GM19099 (cell line): ENCODE results near the gene PTPRT.

Experiments used
- POLR2A ChIP-seq: IDR thresholded peaks from 3 replicates; pipeline ENCODE4 v1.6.1; 2011; ENCODE audit warnings: low read depth; ENCODE audit not compliant: insufficient read length; ENCODE audit errors: extremely low read depth

The PTPRT gene

GRCh38 chr20:42790111-42790510 is 399.6 kb downstream of the PTPRT start:
- no peak for TF ChIP-seq POLR2A

- TF ChIP-seq POLR2A, result no peak
Observed at GRCh38 chr20:42788707-42789106, 401.0 kb downstream of the PTPRT start.

GRCh38 chr20:42785041-42785440 is 404.7 kb downstream of the PTPRT start:
- no peak for TF ChIP-seq POLR2A

GRCh38 chr20:42779216-42779615 is 410.5 kb downstream of the PTPRT start:
- TF ChIP-seq POLR2A, result no peak

- no peak for TF ChIP-seq POLR2A
Observed at GRCh38 chr20:42775866-42776265, 413.8 kb downstream of the PTPRT start.

GRCh38 chr20:42775037-42775436 is 414.7 kb downstream of the PTPRT start:
- no peak for TF ChIP-seq POLR2A

GRCh38 chr20:42763015-42763414 is 426.7 kb downstream of the PTPRT start:
- no peak for TF ChIP-seq POLR2A

GRCh38 chr20:42756991-42757390 is 432.7 kb downstream of the PTPRT start:
- TF ChIP-seq POLR2A, result no peak

GRCh38 chr20:42754706-42755105 is 435.0 kb downstream of the PTPRT start:
- no peak for TF ChIP-seq POLR2A

GRCh38 chr20:42752620-42753019 is 437.1 kb downstream of the PTPRT start:
- no peak for TF ChIP-seq POLR2A

- TF ChIP-seq POLR2A, result no peak
Observed at GRCh38 chr20:42749556-42749955, 440.1 kb downstream of the PTPRT start.

- TF ChIP-seq POLR2A, result no peak
Observed at GRCh38 chr20:42747765-42748411, 441.8 kb downstream of the PTPRT start.

- TF ChIP-seq POLR2A, result no peak
Observed at GRCh38 chr20:42744756-42745465, 444.8 kb downstream of the PTPRT start.

- no peak for TF ChIP-seq POLR2A
Observed at GRCh38 chr20:42742926-42743325, 446.8 kb downstream of the PTPRT start.

GRCh38 chr20:42741906-42742305 is 447.8 kb downstream of the PTPRT start:
- no peak for TF ChIP-seq POLR2A

- TF ChIP-seq POLR2A, result no peak
Observed at GRCh38 chr20:42740226-42740870, 449.4 kb downstream of the PTPRT start.
